ENCODE results near the gene FKBP4. TPM values are rescaled to one million over a fixed set of nuclear protein-coding genes. Genes with fewer than 3 reads are reported as not detected.

The FKBP4 gene
- total RNA-seq, 1 donor from 2014 or later = 68.7 TPM

GRCh38 chr12:2751686-2752085, 43.1 kb upstream of the FKBP4 start:
- no peak for FAIRE-seq
- H3K4me2 ChIP-seq (ENCODE audit: low read length) = no peak overlapping the region
- H3K27ac Mint-ChIP-seq (ENCODE audit: unreplicated experiment) = no peak overlapping the region

GRCh38 chr12:2752676-2753371, 41.9 kb upstream of the FKBP4 start:
- Mint-ChIP-seq H3K27me3 (ENCODE audit: low read depth, unreplicated experiment) (peaks cover 67% of the 10 kb centered on the region), H3K36me3 (ENCODE audit: low read depth, unreplicated experiment) (no peaks in the 10 kb centered on the region), H3K27ac (ENCODE audit: unreplicated experiment) (no peak overlapping the region), H3K9me3 (ENCODE audit: unreplicated experiment) (peaks cover 5% of the 10 kb centered on the region), H3K4me1 (ENCODE audit: low read depth, unreplicated experiment) (no peaks in the 10 kb centered on the region), H3K4me3 (ENCODE audit: unreplicated experiment) (no peak overlapping the region)
- FAIRE-seq (no peak), DNase-seq (ENCODE audit: low read depth) (peak; percentile 25)
- Histone ChIP-seq H2AFZ (ENCODE audit: low read depth, low read length) (no peak overlapping the region), H3K4me1 (ENCODE audit: insufficient read depth, low read length) (no peaks in the 10 kb centered on the region), H3K36me3 (ENCODE audit: insufficient read depth, low read length) (no peaks in the 10 kb centered on the region), H3K4me2 (ENCODE audit: low read length) (no peak overlapping the region), H3K27me3 (ENCODE audit: insufficient read depth, low read length) (peaks cover 13% of the 10 kb centered on the region), H3K9ac (ENCODE audit: low read length) (no peak overlapping the region), H3K9me3 (ENCODE audit: insufficient read depth, low read depth, low read length) (no peaks in the 10 kb centered on the region), H4K20me1 (ENCODE audit: insufficient read depth, low read length) (peaks cover 3% of the 10 kb centered on the region), H3K27ac (ENCODE audit: low read depth, low read length) (no peak overlapping the region), H3K4me3 (ENCODE audit: insufficient read depth, low read depth, low read length) (no peak overlapping the region), H3K79me2 (ENCODE audit: insufficient read depth, low read length) (no peaks in the 10 kb centered on the region)
- no peak for TF ChIP-seq CTCF (IDR thresholded peaks at IDR 0.05; ENCODE audit: insufficient read depth, low read depth, low read length)
- no peak for TF ChIP-seq EZH2 (IDR thresholded peaks at IDR 0.05; ENCODE audit: insufficient read depth, low read length)

More at GRCh38 chr12:2751686-2752085, 43.1 kb upstream of the FKBP4 start:
- Mint-ChIP-seq H3K27me3 (ENCODE audit: low read depth, unreplicated experiment) (peaks cover 71% of the 10 kb centered on the region), H3K4me3 (ENCODE audit: unreplicated experiment) (no peak overlapping the region), H3K36me3 (ENCODE audit: low read depth, unreplicated experiment) (no peaks in the 10 kb centered on the region), H3K4me1 (ENCODE audit: low read depth, unreplicated experiment) (no peaks in the 10 kb centered on the region), H3K9me3 (ENCODE audit: unreplicated experiment) (peaks cover 4% of the 10 kb centered on the region)
- H3K27ac ChIP-seq (ENCODE audit: low read depth, low read length) = no peak overlapping the region
- no peak for DNase-seq (ENCODE audit: low read depth)
- peaks cover 3% of the 10 kb centered on the region for H4K20me1 ChIP-seq (ENCODE audit: insufficient read depth, low read length)
- H3K36me3 ChIP-seq (ENCODE audit: insufficient read depth, low read length) = no peaks in the 10 kb centered on the region
- H2AFZ ChIP-seq (ENCODE audit: low read depth, low read length) = no peak overlapping the region
- no peaks in the 10 kb centered on the region for H3K79me2 ChIP-seq (ENCODE audit: insufficient read depth, low read length)
- H3K9me3 ChIP-seq (ENCODE audit: insufficient read depth, low read depth, low read length) = no peaks in the 10 kb centered on the region
- H3K4me3 ChIP-seq (ENCODE audit: insufficient read depth, low read depth, low read length) = no peak overlapping the region
- H3K9ac ChIP-seq (ENCODE audit: low read length) = no peak overlapping the region
- no peak for TF ChIP-seq CTCF (IDR thresholded peaks at IDR 0.05; ENCODE audit: insufficient read depth, low read depth, low read length)
- peaks cover 13% of the 10 kb centered on the region for H3K27me3 ChIP-seq (ENCODE audit: insufficient read depth, low read length)
- H3K4me1 ChIP-seq (ENCODE audit: insufficient read depth, low read length) = no peaks in the 10 kb centered on the region

- Mint-ChIP-seq H3K4me3 (ENCODE audit: unreplicated experiment) (no peak overlapping the region), H3K27ac (ENCODE audit: unreplicated experiment) (no peak overlapping the region), H3K36me3 (ENCODE audit: low read depth, unreplicated experiment) (no peaks in the 10 kb centered on the region), H3K9me3 (ENCODE audit: unreplicated experiment) (peaks cover 7% of the 10 kb centered on the region), H3K4me1 (ENCODE audit: low read depth, unreplicated experiment) (no peaks in the 10 kb centered on the region), H3K27me3 (ENCODE audit: low read depth, unreplicated experiment) (peaks cover 65% of the 10 kb centered on the region)
- H3K4me2 ChIP-seq (ENCODE audit: low read length) = no peak overlapping the region
- no peak overlapping the region for H3K27ac ChIP-seq (ENCODE audit: low read depth, low read length)
- H3K9ac ChIP-seq (ENCODE audit: low read length) = no peak overlapping the region
- FAIRE-seq (no peak), DNase-seq (ENCODE audit: low read depth) (no peak)
- H3K27me3 ChIP-seq (ENCODE audit: insufficient read depth, low read length) = peaks cover 13% of the 10 kb centered on the region
- H3K4me3 ChIP-seq (ENCODE audit: insufficient read depth, low read depth, low read length) = no peak overlapping the region
- no peaks in the 10 kb centered on the region for H3K4me1 ChIP-seq (ENCODE audit: insufficient read depth, low read length)
- H4K20me1 ChIP-seq (ENCODE audit: insufficient read depth, low read length) = peaks cover 3% of the 10 kb centered on the region
- no peaks in the 10 kb centered on the region for H3K9me3 ChIP-seq (ENCODE audit: insufficient read depth, low read depth, low read length)
- no peaks in the 10 kb centered on the region for H3K36me3 ChIP-seq (ENCODE audit: insufficient read depth, low read length)
- TF ChIP-seq CTCF (IDR thresholded peaks at IDR 0.05; ENCODE audit: insufficient read depth, low read depth, low read length) (no peak), EZH2 (IDR thresholded peaks at IDR 0.05; ENCODE audit: insufficient read depth, low read length) (no peak)
- no peaks in the 10 kb centered on the region for H3K79me2 ChIP-seq (ENCODE audit: insufficient read depth, low read length)
- H2AFZ ChIP-seq (ENCODE audit: low read depth, low read length) = no peak overlapping the region
Measured at GRCh38 chr12:2753536-2753935, 41.2 kb upstream of the FKBP4 start.

Measured in astrocyte (in vitro differentiated cells and primary cell).